NCI-H2227 (cell line): ENCODE results near the gene RERGL.
"Not testable (repeated sequence)": the region's sequence is repeated elsewhere in the genome, so short reads cannot be mapped to it uniquely, and the experiment has no call there.

Experiments used
- DNase-seq: peaks from one replicate; lab custom pipeline; 2025; ENCODE audit not compliant: unreplicated experiment; lab: John Stamatoyannopoulos, UW

RERGL gene

DNA sequence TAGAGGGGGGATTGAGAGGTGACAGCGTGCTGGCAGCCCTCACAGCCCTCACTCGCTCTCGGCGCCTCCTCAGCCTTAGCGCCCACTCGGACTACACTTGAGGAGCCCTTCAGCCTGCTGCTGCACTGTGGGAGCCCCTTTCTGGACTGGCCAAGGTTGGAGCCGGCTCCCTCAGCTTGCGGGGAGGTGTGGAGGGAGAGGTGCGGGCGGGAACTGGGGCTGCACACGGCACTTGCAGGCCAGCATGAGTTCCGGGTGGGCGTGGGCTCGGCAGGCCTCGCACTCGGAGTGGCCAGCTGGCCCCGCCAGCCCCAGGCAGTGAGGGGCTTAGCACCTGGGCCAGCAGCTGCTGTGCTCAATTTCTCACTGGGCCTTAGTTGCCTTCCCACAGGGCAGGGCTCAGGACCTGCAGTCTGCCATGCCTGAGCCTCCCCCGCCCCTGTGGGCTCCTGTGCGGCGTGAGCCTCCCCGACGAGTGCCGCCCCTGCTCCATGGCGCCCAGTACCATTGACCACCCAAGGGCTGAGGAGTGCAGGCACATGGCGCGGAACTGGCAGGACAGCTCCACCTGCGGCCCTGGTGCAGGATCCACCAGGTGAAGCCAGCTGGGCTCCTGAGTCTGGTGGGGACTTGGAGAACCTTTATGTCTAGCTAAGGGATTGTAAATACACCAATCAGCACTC lies 49.8 kb downstream of the RERGL start:
- DNase-seq: not testable (repeated sequence)
